T-helper 1 cell treated with Interleukin-12 subunit alpha and Interleukin-12 subunit beta and Interleukin-4 antibody, amounts not matched to agents 30 μg/mL and 1 μg/mL, for 36 hours (primary cell): ENCODE measurements around the gene NLRP1.

Experiments used
- H3K27ac Mint-ChIP-seq: one replicate; pipeline ENCODE4 v1.8.0; 2021; ENCODE audit warnings: mild to moderate bottlenecking, mixed read lengths
- H3K27me3 Mint-ChIP-seq: one replicate; pipeline ENCODE4 v1.8.0; 2021; ENCODE audit warnings: low read depth, mixed read lengths
- H3K36me3 Mint-ChIP-seq: one replicate; pipeline ENCODE4 v1.8.0; 2021; ENCODE audit warnings: low read depth, mixed read lengths
- H3K4me1 Mint-ChIP-seq: one replicate; pipeline ENCODE4 v1.8.0; 2021; ENCODE audit warnings: low read depth, mixed read lengths
- H3K4me3 Mint-ChIP-seq: one replicate; pipeline ENCODE4 v1.8.0; 2021; ENCODE audit warnings: mild to moderate bottlenecking, moderate library complexity, mixed read lengths
- H3K9me3 Mint-ChIP-seq: one replicate; pipeline ENCODE4 v1.8.0; 2021; ENCODE audit warnings: mixed read lengths

Gene NLRP1

DNA sequence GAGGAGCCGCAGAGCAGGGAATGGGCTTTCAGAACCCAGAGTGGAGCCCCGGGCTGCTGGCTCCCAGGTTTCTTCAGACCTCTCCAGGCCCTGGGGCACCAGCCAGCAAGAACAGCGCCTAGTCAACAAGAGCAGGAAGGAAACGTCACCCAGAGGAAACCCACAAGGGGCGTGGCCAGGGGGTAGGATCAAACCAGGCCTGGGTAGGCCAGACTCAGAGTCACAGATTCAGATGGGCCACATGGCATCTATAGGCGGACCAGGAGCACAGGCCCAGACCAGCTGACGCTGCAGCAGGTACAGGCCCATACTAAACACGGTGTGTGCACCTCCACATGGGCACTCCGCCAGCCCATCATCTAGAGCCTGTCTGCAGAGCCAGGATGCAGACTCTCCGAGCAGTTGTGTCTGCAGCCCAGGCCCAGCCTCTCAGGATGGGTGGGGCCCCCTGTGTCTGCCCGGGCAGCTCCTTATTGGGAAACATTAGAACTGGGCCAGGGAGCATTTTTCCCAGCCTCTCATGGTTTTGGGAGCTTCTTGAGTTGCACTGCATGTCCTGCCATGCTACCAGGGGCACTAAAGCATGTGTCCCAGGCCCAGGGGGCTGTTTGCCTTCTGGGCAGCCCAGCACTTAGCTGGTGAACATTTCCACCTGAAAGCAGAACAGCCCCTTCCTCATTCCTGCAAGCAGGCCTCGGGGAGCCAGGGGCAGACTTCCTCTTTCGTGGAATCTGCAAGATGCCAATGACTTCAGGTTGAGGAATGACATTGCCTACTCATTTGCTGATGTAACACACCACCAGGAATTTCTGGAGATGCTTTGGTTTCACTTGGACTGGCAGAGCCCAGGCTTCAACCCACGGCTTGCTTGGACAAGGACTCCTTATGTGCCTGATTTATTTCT is at the start of gene NLRP1:
Gene NLRP1 (minus strand): TSS at position 127 of the 904 bp plus-strand sequence. CDS start 552 bp downstream, outside the sequence.
- Mint-ChIP-seq H3K27me3 (no peaks in the 10 kb centered on the region), H3K36me3 (peaks cover 34% of the 10 kb centered on the region), H3K27ac (peak within 1 kb of the TSS; percentile 95), H3K4me1 (peaks cover 60% of the 10 kb centered on the region), H3K4me3 (peak within 1 kb of the TSS; percentile 95), H3K9me3 (peaks cover under 1% of the 10 kb centered on the region)

DNA sequence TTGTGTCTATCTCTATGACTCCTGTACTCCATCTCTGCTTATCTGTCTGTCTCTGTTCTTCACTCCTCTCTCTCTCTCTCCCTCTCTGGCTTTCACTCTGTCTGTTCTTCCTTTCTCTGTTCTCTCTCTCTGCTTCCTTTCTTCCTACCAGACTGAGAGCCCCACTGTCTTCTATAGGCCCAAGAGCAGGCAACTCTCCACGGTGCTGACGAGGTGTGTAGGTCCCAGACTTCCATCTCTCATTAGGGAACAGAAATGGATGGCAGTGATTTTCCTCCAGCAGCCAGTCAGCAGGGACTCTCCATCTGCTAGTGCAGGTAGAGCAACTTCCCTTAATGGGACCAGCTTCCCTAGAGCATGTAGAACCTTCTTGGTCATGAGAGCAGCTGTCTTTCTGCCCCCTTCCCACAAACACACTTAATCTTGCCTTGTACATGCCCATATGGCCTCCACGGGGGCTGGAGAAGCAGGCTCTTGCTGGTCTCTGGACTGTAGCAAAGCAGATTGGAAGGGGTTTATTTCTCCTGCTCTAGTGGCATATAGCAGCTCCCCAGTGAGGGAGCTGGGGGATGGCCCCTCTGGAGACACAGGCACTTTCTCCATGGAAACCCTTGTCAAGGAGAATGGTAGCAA is 47.8 kb upstream of the NLRP1 start:
- no peaks in the 10 kb centered on the region for H3K36me3 Mint-ChIP-seq
- no peak overlapping the region for H3K27ac Mint-ChIP-seq
- H3K4me3 Mint-ChIP-seq = no peak overlapping the region
- peaks cover 26% of the 10 kb centered on the region for H3K27me3 Mint-ChIP-seq
- H3K4me1 Mint-ChIP-seq = no peaks in the 10 kb centered on the region
- no peaks in the 10 kb centered on the region for H3K9me3 Mint-ChIP-seq

DNA sequence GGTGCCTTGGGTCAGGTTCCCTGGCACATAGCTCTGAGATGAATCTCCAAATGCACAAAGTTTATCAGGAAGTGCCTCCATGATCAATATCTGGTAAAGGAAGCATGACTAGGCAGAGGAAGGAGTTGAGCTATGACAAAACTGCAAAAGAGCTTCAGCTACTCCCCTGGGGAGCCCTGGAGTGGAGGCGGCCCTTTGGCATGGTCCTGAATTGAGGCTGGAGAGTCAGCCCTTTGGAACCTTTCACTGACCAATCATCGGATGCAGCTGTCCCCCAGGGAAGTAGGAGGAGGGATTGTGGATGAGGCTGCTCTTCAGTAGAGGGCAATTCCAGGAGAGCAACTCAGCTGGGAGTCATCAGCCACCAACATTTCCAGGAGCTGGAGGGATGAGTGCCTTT is 46.1 kb upstream of the NLRP1 start:
- Mint-ChIP-seq H3K4me1 (no peaks in the 10 kb centered on the region), H3K36me3 (no peaks in the 10 kb centered on the region), H3K27me3 (peaks cover 22% of the 10 kb centered on the region), H3K27ac (no peak overlapping the region), H3K9me3 (no peaks in the 10 kb centered on the region), H3K4me3 (no peak overlapping the region)

DNA sequence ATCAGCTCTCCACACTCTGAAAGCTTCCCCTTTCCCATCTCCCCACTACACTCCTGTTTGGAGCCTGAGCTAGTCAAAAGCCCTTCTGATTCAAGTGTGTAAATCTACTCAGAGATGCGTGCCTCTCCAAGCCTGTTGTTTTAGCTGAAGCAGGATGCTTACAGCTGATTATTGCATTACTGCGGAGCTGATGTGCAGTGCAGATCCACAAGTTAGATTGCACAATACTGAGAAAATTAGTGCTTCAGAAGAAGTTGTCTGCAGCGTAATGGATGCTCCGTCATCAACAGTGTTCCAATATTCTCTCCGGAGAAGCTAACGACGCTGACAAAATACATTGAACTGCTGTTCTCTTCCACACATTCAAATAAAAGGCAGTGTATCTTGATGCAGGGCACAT is 44.8 kb upstream of the NLRP1 start:
- Mint-ChIP-seq H3K4me3 (no peak overlapping the region), H3K27ac (no peak overlapping the region), H3K9me3 (no peaks in the 10 kb centered on the region), H3K4me1 (no peaks in the 10 kb centered on the region), H3K27me3 (peaks cover 22% of the 10 kb centered on the region), H3K36me3 (no peaks in the 10 kb centered on the region)

DNA sequence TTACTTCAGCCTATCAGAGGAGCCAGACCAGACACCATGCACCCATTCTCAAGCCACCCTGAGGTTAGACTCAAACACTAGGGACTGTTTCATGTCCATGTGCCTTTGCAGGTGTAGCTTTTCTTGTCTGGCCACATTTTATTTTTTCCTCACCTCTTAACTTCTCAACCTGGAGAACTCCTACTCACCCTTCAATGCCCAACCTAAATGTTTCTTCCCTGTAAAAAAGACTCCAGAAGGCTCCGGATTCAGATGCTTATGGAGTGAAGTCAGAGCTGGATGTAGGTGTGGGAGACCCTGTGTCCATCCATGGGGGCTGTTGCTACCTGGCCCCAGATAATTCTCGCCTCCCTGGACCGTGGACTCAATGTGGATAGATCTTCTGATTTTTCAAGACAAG is 44.0 kb upstream of the NLRP1 start:
- Mint-ChIP-seq H3K27me3 (peaks cover 22% of the 10 kb centered on the region), H3K36me3 (no peaks in the 10 kb centered on the region)

DNA sequence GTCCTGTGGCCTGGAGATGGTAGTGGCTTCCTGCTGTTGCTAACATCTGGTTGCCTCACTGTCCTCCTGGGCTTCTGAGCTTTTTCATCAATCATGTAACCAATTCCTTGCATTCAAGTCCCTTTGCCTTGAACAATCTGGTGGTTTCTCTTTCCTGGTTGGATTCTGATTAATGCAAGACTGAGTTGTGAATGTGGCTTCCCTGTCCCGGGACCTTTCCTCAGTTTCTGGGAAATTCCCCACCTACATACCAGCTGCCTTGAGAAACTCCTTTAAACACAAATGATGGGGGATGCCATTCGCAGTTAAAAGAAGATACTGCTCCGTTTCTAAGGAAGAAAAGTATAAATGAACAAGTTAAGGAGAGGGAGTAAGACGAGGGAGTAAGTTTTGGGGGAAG is 39.9 kb upstream of the NLRP1 start:
- peaks cover 3% of the 10 kb centered on the region for H3K27me3 Mint-ChIP-seq
- H3K27ac Mint-ChIP-seq = no peak overlapping the region
- H3K9me3 Mint-ChIP-seq = no peaks in the 10 kb centered on the region
- H3K4me3 Mint-ChIP-seq = no peak overlapping the region
- H3K36me3 Mint-ChIP-seq = no peaks in the 10 kb centered on the region
- H3K4me1 Mint-ChIP-seq = no peaks in the 10 kb centered on the region

More for the DNA sequence above, 44.0 kb upstream of the NLRP1 start:
- Mint-ChIP-seq H3K4me1 (no peaks in the 10 kb centered on the region), H3K4me3 (no peak overlapping the region), H3K27ac (no peak overlapping the region), H3K9me3 (no peaks in the 10 kb centered on the region)

DNA sequence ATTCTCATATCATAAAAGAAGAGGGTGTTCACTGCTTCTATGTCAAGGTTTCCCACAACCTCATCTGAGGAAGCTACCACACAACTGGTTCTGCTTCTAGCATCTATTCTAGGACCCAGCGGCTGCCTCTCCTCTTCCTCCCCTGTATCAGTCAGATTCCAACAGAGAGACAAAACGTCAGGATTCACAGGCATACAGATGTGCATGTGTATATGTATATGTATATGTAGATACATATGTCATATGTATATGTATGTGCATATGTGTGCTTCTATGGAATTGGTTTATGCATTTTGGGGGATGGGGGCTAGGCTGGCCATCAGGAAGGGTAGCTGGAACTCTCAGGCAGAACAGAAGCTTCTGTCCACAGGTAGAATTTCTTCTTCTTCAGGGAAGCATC is 37.4 kb upstream of the NLRP1 start:
- H3K4me3 Mint-ChIP-seq = no peak overlapping the region
- no peaks in the 10 kb centered on the region for H3K36me3 Mint-ChIP-seq
- H3K9me3 Mint-ChIP-seq = no peaks in the 10 kb centered on the region
- H3K27me3 Mint-ChIP-seq = peaks cover 5% of the 10 kb centered on the region
- H3K4me1 Mint-ChIP-seq = no peaks in the 10 kb centered on the region
- H3K27ac Mint-ChIP-seq = no peak overlapping the region

DNA sequence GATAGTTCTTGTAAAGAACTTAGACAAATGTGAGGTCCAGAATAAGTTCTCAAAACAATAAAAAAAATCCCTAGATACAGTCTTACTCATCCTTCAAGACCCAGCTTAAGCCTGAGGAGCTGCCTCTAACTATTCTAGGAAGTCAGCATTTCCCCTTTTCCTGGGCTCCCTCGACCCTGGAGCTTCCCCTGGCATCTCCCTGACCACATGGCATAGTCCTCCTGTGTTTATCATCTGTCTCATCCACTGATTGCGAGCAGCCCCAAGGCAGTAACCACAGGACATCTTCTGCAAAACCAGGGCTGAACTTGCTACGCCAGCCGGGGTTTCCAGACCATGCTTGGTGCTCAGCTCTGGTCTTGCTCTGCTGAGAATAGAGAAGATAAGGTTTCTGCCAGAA is 36.7 kb upstream of the NLRP1 start:
- no peaks in the 10 kb centered on the region for H3K36me3 Mint-ChIP-seq
- H3K4me1 Mint-ChIP-seq = no peaks in the 10 kb centered on the region
- no peaks in the 10 kb centered on the region for H3K9me3 Mint-ChIP-seq
- no peak overlapping the region for H3K27ac Mint-ChIP-seq
- peaks cover 6% of the 10 kb centered on the region for H3K27me3 Mint-ChIP-seq
- H3K4me3 Mint-ChIP-seq = no peak overlapping the region

DNA sequence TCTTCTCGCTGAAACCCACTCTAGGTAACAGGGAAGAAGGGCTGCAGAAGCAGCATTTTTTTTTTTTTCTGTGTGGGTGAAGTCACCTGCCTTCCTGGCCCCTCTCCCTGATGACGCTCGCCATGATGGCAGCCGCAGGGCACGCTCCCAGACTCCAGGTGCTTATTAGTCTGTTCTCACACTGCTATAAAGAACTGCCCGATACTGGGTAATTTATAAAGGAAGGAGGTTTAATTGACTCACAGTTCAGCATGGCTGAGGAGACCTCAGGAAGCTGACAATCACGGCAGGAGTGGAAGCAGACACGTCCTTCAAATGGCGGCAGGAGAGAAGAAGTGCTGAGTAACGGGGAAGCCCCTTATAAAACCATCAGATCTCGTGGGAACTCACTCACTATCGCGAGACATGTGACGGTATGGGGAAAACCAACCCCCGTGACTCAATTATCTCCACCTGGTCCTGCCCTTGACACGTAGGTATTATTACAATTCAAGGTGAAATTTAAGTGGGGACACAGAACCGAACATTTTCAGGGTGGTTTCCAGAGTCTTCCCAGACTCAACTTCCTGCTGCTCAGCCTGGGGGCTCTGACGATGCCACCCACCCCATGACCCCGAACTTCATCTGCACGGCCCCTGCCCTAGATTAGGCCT is 34.9 kb upstream of the NLRP1 start:
- Mint-ChIP-seq H3K27me3 (peaks cover 6% of the 10 kb centered on the region), H3K36me3 (no peaks in the 10 kb centered on the region), H3K27ac (no peak overlapping the region), H3K4me1 (no peaks in the 10 kb centered on the region), H3K4me3 (no peak overlapping the region), H3K9me3 (no peaks in the 10 kb centered on the region)

DNA sequence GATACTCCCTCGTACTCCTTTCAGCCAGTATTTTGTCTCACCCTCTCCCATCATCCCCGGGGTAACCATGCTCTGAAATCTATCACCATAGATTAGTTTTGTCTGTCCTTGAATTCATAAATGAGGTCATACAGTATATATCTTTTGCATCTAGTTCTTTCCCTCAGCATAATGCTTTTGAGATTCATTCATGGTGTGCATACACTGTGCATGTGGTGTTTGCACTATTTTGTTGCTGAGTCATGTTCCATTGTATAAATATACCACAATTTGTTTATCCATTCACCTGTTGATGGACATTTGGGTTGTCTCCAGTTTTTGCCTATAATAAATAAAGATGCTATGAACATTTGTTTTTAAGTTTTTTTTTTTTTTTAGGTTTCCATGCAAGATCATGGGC is 34.2 kb upstream of the NLRP1 start:
- Mint-ChIP-seq H3K4me1 (no peaks in the 10 kb centered on the region), H3K27me3 (peaks cover 6% of the 10 kb centered on the region), H3K36me3 (no peaks in the 10 kb centered on the region), H3K4me3 (no peak overlapping the region), H3K9me3 (no peaks in the 10 kb centered on the region), H3K27ac (no peak overlapping the region)

DNA sequence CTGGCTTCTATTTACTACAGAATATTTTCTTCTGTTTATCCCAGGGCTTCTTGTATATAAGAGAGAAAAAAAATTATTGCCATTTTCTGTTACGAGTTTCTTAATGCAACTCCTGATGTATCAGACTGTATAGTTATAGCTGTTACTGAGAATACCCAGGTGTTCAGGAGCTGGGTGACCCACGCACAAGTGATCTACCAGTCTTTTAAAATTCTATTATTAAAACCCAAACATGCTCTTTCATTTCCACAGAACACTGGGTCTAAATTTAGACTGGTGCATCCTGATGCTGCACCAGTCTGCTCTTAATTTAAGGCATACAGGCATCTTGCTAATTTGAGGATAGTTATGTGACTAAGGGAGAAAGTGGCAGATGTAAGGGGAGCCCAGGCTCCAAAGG is 31.2 kb upstream of the NLRP1 start:
- Mint-ChIP-seq H3K4me3 (no peak overlapping the region), H3K36me3 (no peaks in the 10 kb centered on the region), H3K27me3 (peaks cover 6% of the 10 kb centered on the region), H3K4me1 (no peaks in the 10 kb centered on the region), H3K27ac (no peak overlapping the region), H3K9me3 (no peaks in the 10 kb centered on the region)

DNA sequence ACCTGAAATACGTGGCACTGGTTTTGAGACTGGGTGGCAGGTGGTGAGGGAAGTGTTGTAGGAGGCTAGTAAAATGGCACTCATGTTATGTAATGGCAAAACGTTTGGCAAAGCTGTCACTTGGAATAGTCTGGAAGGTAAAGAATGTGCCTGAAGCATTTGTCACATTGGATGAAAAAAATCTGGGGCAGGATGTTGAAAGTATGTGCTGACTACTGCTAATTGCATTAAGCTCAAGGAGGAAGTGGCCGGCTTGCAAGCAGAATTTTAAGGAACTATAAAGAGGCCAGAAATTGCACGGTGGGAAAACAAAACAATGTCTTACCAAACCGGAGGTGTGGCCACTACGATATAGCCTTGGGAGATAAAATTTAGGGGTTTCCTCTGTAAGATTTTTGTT is 26.6 kb upstream of the NLRP1 start:
- Mint-ChIP-seq H3K36me3 (no peaks in the 10 kb centered on the region), H3K27me3 (peaks cover 15% of the 10 kb centered on the region)

DNA sequence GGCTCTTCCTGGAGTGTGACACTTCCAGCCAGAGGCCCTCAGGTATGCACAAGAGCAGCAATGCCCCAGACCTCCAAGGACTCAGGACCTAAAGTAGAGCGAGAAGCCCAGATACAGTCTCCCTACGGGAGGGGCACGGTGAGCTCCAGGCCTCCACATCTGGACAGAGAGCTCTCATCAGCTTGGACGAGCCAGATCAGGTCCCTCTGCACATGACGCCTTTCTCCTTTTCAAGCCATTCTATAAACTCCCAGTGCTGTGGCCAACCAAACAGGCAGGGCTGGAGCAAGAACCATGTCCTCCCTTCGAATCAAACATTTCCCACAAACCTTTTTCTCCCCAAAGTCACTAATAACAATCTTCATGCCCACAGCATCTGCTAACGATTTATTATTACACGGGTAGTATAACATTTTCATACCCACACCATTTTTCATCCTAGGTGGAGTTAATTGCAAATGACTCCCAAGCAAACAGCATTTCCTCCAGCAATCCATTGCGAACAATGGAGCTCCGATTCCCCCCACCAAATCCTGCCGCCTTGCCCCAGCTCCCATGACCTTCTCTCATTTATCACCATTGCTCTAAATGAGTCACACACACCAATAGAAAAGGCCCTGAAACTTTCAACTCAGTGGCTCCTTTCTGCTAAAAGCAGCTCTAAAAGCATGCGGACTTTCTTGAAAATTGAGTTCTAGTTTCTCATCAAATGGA is 24.2 kb upstream of the NLRP1 start:
- Mint-ChIP-seq H3K36me3 (no peaks in the 10 kb centered on the region), H3K4me3 (no peak overlapping the region), H3K27me3 (peaks cover 20% of the 10 kb centered on the region), H3K27ac (no peak overlapping the region), H3K9me3 (no peaks in the 10 kb centered on the region), H3K4me1 (peaks cover 2% of the 10 kb centered on the region)

More for the DNA sequence above, 26.6 kb upstream of the NLRP1 start:
- Mint-ChIP-seq H3K9me3 (no peaks in the 10 kb centered on the region), H3K4me3 (no peak overlapping the region), H3K4me1 (peaks cover 2% of the 10 kb centered on the region), H3K27ac (no peak overlapping the region)

DNA sequence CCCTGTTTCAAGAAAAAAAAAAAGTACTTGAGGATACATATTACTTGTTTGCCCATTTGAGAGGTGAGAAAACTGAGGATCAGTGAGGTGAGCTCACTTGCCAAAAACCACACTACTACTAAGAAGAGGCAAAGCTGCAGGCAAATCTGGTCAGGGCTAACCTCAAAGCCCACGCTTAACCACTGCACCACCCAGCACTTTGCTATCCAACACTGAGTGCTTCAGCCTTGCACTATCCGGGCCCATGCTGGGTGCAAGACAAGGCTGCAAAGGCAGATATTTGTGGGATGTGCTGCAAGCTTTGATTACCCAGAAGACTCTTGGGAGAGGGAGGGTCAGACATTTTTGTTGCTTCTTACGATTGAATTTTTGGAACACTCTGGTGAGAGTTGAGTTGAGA is 23.6 kb upstream of the NLRP1 start:
- peaks cover 2% of the 10 kb centered on the region for H3K4me1 Mint-ChIP-seq
- no peak overlapping the region for H3K27ac Mint-ChIP-seq
- peaks cover 20% of the 10 kb centered on the region for H3K27me3 Mint-ChIP-seq
- H3K9me3 Mint-ChIP-seq = no peaks in the 10 kb centered on the region
- H3K4me3 Mint-ChIP-seq = no peak overlapping the region
- H3K36me3 Mint-ChIP-seq = no peaks in the 10 kb centered on the region
